ENCODE results near the gene PKP1.
"Not testable (repeated sequence)": the region's sequence is repeated elsewhere in the genome, so short reads cannot be mapped to it uniquely, and the experiment has no call there.

Gene PKP1, protein sequence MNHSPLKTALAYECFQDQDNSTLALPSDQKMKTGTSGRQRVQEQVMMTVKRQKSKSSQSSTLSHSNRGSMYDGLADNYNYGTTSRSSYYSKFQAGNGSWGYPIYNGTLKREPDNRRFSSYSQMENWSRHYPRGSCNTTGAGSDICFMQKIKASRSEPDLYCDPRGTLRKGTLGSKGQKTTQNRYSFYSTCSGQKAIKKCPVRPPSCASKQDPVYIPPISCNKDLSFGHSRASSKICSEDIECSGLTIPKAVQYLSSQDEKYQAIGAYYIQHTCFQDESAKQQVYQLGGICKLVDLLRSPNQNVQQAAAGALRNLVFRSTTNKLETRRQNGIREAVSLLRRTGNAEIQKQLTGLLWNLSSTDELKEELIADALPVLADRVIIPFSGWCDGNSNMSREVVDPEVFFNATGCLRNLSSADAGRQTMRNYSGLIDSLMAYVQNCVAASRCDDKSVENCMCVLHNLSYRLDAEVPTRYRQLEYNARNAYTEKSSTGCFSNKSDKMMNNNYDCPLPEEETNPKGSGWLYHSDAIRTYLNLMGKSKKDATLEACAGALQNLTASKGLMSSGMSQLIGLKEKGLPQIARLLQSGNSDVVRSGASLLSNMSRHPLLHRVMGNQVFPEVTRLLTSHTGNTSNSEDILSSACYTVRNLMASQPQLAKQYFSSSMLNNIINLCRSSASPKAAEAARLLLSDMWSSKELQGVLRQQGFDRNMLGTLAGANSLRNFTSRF

DNA sequence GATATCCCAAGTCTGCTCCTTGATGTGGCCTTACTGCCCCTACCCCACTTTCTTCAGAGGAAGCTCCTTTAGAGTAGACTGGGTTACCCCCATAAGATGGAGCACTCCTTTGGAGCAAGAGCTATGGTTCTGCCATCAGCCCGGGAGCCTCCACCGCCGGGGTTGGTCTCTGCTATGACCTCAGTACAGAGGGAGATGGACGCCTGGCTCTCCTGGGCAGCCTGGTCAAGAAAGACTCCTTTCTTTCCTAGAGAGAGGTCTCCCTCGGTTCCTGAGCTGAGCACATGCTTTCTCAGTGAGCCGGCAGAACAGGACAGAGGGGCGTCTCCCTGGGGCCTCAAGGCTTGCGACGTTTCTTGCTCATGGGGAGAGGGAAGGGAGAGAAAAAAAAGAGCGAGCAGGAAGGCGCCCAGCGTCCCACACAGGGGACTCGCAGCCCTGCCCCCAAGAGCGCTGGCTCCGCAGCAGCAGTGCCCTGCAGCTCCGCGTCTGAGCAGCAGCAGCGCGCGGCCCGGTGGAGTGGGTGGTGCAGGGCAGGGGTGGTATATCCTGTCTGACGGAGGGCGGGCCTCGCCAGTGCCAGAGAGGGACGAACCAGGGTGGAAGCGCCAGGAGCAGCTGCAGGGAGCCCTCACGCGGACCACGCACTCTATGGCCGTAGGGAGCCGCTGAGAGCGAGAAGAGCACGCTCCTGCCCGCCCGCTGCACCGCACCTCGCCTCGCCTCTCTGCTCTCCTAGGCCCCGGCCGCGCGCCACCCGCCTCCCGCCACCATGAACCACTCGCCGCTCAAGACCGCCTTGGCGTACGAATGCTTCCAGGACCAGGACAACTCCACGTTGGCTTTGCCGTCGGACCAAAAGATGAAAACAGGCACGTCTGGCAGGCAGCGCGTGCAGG, at the start of gene PKP1:
TSS of gene PKP1 (plus strand) at position 576 of the 899 bp plus-strand sequence. CDS start at position 773, 197 bp downstream.
- H3K4me3 ChIP-seq (ENCODE audit: low read depth, low read length), result no peak within 1 kb of the TSS

GRCh38 chr1:201239646-201240045, 43.7 kb upstream of the PKP1 start:
- not testable (repeated sequence) for H3K4me3 ChIP-seq (ENCODE audit: low read depth, low read length)

DNA sequence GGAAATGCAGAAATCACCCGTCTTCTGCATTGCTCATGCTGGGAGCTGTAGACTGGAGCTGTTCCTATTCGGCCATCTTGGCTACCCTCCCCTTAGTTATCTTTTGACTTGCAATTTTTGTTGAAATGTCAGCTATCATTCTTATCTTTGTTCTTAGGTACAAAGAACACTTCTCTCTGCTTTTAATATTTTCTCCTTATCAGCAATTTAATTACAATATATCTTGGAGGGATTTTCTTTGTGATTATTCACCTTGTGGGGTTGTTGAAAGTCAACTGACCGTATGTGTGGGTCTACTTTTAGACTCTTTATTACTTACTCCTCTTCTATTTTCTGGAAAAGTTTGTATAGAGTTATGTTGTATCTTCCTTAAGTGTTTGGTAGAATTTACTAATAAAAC, 43.1 kb upstream of the PKP1 start:
- H3K4me3 ChIP-seq (ENCODE audit: low read depth, low read length), result no peak overlapping the region

GRCh38 chr1:201241736-201242135, 41.6 kb upstream of the PKP1 start:
- no peak overlapping the region for H3K4me3 ChIP-seq (ENCODE audit: low read depth, low read length)

DNA sequence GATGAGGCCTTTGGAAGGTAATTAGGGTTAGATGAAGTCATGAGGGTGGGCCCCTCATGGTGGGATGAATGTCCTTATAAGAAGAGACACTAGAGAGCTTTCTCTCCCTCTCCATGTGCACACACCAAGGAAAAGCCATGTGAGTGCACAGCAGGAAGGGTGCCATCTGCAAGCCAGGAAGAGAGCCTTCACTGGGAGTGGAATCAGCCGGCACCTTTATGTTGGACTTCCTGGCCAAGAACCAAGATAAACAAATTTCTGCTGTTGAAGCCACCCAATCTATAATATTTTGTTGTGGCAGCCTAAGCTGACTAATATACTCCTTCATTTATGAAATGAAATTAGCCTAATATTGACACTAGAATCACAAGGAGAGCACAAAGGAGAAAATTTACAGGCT, 38.2 kb upstream of the PKP1 start:
- H3K4me3 ChIP-seq (ENCODE audit: low read depth, low read length), result no peak overlapping the region

DNA sequence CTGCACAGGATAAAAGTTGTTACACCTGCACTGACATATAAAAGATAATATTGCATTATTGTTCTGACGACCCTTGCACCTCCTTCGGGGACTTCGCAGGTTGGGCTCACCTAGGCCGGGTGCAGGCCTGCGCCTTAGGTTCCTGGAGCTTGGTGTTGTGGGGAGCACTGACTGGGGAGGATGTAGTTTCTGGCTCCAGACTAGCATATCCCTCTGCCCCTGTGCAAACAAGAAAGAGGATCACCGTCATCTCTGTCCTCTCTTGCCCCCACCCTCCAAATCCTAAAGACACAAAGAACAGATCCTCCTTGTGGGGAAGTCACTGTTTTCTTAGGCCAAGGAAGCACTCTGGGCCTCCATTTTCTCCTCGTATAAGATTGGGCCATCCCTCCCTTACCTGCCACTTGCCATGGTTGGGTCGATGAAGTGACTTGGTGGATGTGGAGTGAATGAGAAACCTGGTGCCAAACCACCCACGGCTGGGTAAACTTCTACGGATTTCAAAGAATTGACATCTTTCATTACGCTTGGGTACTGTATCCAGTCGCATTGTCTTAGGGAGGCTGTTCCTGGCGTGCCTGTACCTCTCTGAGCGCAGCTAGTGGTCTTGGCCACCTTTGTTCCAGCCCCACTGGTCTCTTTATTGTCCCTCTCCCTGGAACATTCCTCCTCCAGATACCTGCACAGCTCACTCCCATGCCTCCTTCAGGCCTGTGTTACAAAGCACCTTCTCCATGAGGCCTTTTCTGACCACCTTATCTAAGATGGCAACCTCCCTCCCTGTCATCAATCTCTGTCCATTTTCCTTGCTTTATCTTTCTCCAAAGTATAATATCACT, 34.4 kb upstream of the PKP1 start:
- no peak overlapping the region for H3K4me3 ChIP-seq (ENCODE audit: low read depth, low read length)

GRCh38 chr1:201250326-201251011, 32.8 kb upstream of the PKP1 start:
- H3K4me3 ChIP-seq (ENCODE audit: low read depth, low read length), result no peak overlapping the region

GRCh38 chr1:201251411-201251810, 31.9 kb upstream of the PKP1 start:
- H3K4me3 ChIP-seq (ENCODE audit: low read depth, low read length), result no peak overlapping the region

DNA sequence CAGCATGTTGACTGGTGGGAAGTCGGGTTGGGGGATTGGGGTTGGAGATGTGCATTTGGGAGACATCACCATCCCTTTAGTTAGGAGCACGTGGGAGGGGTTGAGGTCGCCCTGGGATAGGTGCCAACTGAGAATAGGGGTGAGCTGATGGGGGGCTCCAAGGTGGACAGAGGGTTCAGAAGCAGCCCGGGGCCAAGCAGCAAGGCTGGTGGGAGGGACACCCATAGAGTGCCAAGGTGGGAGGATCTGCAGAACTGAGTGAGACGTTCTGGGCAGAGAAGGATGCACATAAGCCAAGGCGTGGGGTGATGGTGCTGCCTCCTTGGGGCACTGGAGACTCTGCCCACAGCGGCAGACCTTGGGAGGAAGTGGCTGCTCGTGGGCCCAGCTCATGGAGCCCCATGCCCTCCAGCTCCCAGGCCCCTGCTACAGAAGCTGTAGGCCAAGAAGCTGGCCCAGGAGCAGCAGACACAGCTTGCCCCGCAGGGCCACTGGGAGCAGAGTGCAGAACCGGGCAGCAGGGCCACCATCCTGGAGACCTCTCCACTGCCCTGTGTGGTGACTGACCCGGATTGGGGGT, 31.4 kb upstream of the PKP1 start:
- no peak overlapping the region for H3K4me3 ChIP-seq (ENCODE audit: low read depth, low read length)

DNA sequence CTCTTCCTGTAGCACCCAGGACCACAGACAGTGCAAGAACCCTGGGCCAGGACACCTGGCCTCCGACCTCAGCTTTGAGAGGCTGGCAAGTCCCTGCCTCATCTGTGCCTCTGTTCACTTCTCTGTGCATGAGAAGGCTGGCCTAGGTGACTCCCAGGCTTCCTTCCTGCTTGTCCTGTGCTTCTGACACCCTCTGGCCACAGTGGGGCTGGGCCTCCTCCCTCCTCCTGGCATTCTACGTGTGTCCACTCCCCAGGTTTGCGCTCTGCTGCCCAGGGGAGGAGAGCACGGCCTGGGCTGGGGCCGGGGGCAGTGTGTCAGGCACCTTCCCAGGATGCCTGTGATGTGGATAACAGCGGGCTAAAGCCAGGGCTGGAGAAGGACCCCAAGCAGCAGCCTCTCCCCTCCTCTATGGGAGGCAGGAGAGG, 30.3 kb upstream of the PKP1 start:
- no peak overlapping the region for H3K4me3 ChIP-seq (ENCODE audit: low read depth, low read length)

GRCh38 chr1:201253411-201253810, 29.9 kb upstream of the PKP1 start:
- no peak overlapping the region for H3K4me3 ChIP-seq (ENCODE audit: low read depth, low read length)

DNA sequence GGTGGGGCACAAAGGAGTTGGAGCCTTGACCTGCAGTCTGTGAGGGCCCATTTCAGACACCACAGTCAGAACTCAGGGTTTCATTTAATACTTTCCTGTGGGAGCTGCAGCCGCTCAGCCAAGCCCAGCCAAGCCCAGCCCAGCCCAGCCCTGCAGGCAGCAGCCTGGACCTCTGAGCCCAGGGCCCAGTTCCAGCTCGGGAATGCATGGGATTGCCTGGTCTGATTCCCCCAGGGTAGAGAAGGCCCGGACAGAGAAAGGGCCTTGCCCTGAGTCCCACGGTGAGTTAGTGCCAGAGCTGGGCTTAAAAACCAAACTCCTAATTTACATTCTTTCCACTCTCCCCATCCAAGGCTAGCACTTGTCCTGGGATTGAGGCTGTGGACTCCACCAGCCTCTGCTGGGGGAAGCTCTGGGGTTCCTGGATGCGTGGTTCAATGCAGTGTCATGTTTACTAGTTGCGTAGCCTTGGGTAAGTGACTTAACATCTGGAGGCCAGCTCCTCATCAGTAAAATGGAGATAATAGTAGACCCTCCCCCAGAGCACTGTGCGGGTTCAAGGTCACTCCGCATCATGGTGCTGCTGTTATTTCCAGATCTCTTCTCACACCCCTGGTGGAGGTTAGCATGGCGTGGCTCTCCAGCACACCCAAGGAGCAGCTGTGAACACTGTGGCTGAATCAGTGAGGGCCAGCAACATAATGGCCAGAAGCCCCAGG, 29.2 kb upstream of the PKP1 start:
- H3K4me3 ChIP-seq (ENCODE audit: low read depth, low read length), result no peak overlapping the region

- H3K4me3 ChIP-seq (ENCODE audit: low read depth, low read length), result no peak overlapping the region
Measured at GRCh38 chr1:201254625-201255478, 28.5 kb upstream of the PKP1 start.

DNA sequence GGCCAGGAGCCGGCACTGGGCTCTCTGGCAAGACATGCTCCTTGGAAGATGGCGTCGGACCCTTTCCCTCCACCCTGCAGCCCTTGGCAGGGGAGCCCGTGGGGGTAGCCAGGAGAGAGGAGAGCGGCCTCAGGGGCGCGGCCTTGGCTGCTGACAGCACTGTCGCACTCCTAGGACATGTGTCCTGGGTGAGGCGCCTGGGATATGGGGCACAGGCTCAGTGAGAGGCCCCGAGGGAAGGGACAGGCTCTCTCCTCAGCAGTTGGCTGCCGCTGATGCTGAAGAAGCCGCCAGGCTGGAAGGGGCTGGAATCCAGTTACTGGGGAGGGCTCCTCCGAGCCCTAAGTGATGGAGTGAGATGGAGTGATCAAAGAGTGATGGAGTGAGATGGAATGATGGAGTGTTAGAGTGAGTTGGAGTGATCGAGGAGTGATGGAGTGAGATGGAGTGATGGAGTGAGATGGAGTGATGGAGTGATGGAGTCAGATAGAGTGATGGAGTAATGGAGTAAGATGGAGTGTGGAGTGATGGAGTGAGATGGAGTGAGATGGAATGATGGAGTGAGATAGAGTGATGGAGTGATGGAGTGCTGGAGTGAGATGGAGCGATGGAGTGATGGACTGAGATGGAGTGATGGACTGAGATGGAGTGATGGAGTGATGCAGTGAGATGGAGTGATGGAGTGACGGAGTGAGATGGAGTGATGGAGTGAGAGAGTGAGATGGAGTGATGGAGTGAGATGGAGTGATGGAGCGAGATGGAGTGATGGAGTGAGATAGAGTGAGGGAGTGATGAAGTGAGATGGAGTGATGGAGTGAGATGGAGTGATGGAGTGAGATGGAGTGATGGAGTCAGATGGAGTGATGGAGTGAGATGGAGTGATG, 27.6 kb upstream of the PKP1 start:
- no peak overlapping the region for H3K4me3 ChIP-seq (ENCODE audit: low read depth, low read length)

DNA sequence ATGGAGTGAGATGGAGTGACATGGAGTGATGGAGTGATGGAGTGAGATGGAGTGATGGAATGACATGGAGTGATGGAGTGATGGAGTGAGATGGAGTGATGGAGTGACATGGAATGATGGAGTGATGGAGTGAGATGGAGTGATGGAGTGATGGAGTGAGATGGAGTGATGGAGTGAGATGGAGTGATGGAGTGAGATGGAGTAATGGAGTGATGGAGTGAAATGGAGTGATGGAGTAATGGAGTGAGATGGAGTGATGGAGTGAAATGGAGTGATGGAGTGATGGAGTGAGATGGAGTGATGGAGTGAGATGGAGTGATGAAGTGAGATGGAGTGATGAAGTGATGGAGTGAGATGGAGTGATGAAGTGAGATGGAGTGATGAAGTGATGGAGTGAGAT, 25.2 kb upstream of the PKP1 start:
- not testable (repeated sequence) for H3K4me3 ChIP-seq (ENCODE audit: low read depth, low read length)

GRCh38 chr1:201258763-201259230, 24.5 kb upstream of the PKP1 start:
- no peak overlapping the region for H3K4me3 ChIP-seq (ENCODE audit: low read depth, low read length)
